Erythroblast (primary cell): ENCODE measurements around the gene ACTL8.

Experiments
- GATA1 ChIP-seq: IDR thresholded peaks from 2 replicates; pipeline ENCODE4 v1.6.1; 2011; ENCODE audit warnings: low read depth, mild to moderate bottlenecking, control low read depth, low read length, moderate library complexity
- POLR2A ChIP-seq: IDR thresholded peaks from 2 replicates; pipeline ENCODE4 v1.6.1; 2011; ENCODE audit warnings: mild to moderate bottlenecking, low read length

DNA sequence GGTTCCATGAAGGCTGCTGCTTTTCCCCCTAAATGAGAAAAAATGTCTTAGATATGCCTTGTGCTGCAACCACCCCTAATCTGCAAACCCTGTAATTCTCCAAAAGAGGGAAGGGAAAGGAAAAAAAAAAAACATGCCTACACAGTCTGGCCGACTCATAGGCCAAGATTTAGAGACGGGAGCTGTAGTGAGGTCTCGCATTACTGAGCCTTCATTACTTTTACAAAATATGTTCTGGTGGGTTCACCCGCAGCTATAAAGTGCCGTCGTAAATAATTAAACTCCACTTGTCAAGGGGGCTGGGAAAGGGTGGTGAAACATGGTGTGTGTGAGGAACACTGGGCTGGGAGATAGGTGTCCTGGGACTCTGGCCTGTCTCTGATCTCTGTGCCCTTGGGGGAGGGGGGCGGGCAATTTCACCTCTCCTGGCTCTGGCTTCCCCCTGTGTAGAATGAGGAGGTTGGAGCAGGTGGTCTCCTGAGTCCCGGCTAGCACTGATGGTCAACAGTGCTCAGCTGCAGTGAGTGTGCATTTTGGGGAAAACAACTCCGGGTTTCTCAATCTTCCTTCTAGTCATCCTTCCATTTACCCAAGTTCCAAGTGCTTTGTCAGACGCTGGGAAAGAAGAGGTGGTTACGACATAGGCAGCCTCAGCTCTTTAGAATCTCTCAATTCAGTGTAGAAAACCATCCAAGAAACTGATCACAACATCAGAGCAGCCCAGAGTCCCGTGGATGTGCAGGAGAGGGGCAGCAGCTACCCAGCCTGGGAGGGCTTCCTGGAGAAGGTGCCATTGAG is 82.3 kb downstream of the ACTL8 start:
- TF ChIP-seq POLR2A (no peak), GATA1 (no peak)
